Gastroesophageal sphincter (tissue), 3 donors: ENCODE measurements around the gene MYO3B.

Experiments
- CTCF ChIP-seq, 4 experiments: fragments of 200-600 bp in 2 of 4; fragments of 450-650 bp in 2 of 4; sonication (generic) in 1 of 4; IDR thresholded peaks; one replicate each; pipeline ENCODE4 v1.5.1; 2017 to 2019; ENCODE audit warnings: antibody characterized with exemption in 4 of 4, mild to moderate bottlenecking in 2 of 4, moderate library complexity in 2 of 4
- POLR2AphosphoS5 ChIP-seq: sonication (generic); formaldehyde crosslinking; IDR thresholded peaks from one replicate; pipeline ENCODE4 v1.6.1; 2017; ENCODE audit warnings: antibody characterized with exemption

GRCh38 chr2:170276056-170276455, 98.1 kb downstream of the MYO3B start:
- TF ChIP-seq CTCF (IDR thresholded peaks at IDR 0.05) (no peak), POLR2AphosphoS5 (no peak)
